SKM-1 treated with dmso at 0.1 percent for 144 hours (cell line): Measurements from ENCODE around the gene NINJ2.
A peak's percentile ranks its signal among the peaks of the same experiment; 100 is the strongest.
"Not testable (repeated sequence)": the region's sequence is repeated elsewhere in the genome, so short reads cannot be mapped to it uniquely, and the experiment has no call there.

Source experiments
- DNase-seq: peaks from one replicate; lab custom pipeline; 2025; ENCODE audit not compliant: unreplicated experiment; lab: John Stamatoyannopoulos, UW

The NINJ2 gene

GRCh38 chr12:642633-643474, 20.4 kb downstream of the NINJ2 start:
- DNase-seq: peak; percentile 45

DNA sequence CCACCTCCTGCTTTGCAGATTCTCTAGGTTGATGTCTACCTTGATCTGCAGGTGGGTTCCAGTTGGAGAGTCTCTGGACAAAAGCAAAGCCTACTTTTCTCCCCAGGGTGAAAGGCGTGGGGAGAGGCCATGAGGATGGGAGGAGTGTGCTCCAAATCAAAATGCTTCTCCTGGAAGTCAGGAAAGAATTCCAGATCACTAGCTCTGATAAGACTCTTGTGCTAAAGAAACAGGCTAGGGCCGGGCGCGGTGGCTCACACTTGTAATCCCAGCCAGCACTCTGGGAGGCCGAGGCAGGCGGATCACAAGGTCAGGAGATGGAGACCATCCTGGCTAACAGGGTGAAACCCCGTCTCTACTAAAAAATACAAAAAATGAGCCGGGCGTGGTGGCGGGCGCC, 21.9 kb downstream of the NINJ2 start:
- not testable (repeated sequence) for DNase-seq

DNA sequence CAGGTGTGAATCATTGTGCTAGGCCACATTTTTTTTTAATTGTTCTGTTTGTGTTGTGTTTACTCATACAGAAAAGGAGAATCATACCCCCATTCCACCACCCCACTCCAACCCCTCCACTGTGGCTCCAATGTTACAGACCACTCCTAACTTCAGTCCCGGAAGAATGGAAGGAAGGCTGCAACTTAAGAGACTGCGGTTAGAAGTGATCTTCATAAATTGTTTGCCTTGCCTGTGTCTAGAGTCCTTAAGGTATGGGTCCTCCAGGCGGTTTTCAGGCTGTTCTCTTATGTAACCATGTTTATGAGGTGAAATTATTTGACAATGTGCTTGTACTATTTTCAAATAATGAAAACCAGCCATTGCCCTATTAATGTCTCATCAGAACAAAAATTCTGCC, 22.5 kb downstream of the NINJ2 start:
- DNase-seq: no peak

DNA sequence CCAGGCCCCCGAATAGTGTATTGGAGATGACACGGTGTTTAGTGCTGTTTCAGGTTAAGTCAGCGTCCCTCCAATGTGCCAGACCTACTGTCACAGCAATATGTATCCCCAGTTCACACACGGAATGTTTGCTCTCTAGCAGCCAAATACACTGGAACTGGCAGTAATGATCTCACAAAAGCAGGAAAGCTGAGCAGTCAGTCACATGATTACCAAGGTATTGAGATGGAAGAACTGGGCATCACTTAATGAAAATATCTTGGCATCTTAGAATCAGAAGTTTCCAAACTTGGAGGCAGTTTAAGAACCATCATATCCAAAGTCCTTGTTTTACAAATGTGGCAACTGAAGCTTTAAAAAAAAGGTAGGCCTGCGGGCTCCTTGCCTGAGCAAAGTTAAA, 23.3 kb downstream of the NINJ2 start:
- DNase-seq: no peak

GRCh38 chr12:639566-639965, 23.7 kb downstream of the NINJ2 start:
- DNase-seq: no peak

- peak; percentile 34 for DNase-seq
Observed at GRCh38 chr12:638953-639557, 24.2 kb downstream of the NINJ2 start.

GRCh38 chr12:636632-637031, 26.6 kb downstream of the NINJ2 start:
- DNase-seq: no peak

- no peak for DNase-seq
Observed at GRCh38 chr12:633731-634130, 29.5 kb downstream of the NINJ2 start.

DNA sequence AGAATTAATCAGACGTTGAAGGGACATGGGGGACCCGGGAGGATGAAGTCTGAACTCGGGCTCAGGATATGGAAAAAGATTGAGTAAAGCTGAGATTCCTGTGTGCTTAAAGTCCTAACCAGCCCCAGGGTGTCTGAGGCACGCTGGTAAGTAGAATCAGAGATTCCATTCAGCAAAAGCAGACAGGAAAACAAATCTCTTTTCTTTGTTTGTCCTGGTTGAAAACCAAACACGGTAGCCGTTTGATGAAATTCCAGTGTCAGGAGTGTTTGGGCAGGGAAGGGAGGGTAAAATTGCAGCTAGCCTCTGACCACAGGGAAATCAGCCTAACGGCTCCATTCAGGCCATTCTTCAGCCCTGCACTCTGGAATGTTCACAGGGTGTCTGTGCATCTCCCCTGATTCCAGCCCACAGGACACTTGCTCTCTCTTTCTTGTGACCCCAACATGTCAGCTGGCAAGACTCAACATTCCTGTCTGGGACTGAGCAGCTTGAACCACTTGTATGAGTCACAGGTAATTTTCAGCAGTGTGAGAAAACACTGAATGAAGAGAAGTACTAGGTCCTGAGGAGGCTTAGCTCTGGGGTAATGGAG, 31.0 kb downstream of the NINJ2 start:
- DNase-seq: no peak

DNA sequence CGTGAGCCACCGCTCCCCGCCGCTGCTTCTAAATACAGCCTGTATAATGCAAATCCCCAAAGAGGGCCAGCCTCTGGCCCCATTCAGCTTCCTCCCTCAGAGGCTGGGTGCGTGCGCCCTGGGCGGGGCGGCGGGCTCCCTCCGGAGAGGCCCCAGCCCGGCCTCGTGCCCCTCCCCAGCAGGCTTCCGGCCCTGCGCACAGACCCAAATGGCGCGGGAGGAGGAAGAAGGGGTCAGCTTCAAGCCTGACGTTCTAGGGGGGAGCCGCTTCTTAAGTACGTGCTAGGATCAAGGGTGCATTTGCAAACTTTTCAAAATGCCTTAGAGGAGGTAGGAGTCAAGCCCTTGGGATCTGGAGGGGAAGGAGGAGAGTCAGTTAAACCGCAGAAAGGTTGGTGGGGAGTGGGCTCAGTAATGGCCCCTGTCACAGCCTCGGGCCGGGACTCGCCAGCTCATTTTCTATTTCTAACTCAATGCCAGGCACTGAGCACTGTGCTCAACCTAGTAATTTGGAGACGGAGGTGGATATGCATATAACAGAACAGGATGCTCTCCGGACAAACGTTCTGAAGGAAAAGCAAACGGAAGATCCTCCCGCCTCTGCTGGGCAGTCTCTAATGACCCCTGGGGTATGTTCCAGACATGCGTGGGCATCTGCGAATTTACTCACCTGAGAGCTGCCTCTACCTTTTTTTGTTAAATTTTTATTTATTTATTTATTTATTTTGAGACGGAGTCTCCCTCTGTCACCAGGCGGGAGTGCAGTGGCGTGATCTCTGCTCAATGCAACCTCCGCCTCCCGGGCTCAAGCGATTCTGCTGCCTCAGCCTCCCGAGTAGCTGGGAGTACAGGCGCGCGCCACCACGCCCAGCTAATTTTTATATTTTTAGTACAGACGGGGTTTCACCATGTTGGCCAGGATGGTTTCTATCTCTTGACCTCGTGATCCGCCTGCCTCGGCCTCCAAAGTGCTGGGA, 32.3 kb downstream of the NINJ2 start:
- DNase-seq: peak; percentile 33

GRCh38 chr12:628742-629078, 34.5 kb downstream of the NINJ2 start:
- not testable (repeated sequence) for DNase-seq

GRCh38 chr12:627863-628741, 35.1 kb downstream of the NINJ2 start:
- DNase-seq: no peak

GRCh38 chr12:627285-627684, 36.0 kb downstream of the NINJ2 start:
- DNase-seq: no peak

GRCh38 chr12:625998-626397, 37.2 kb downstream of the NINJ2 start:
- DNase-seq: no peak

GRCh38 chr12:623865-624372, 39.3 kb downstream of the NINJ2 start:
- no peak for DNase-seq

DNA sequence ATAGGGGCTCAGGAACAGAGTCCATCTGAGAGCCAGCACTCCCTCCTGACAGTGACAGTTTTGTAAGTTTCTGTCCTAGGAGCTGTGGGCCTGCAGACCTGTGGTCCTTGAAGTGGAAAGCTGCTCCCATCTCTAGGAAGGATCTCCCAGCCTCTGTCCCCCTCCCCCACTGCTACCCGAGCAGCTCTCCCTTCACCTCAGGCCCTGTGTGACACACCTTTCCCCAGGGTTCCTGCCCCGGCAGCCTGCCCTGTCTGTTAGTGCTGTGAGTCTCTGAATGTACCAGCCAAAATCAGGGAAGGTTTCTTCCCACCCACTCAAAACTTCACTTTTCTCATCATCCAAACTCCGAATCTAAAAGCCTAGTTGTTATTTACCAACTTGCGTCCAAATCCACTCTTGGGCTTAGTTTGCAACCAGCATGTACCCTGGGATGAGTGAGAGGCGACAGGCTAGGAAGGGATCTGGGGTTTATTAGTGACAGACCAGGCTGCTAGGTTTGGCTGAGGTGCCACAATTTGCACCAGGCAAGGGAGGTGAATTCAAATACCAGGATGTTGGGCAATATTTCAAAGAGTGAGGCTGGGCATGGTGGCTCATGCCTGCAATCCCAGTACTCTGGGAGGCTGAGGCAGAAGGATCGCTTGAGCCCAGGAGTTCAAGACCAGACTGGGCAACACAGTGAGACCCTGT, 39.9 kb downstream of the NINJ2 start:
- DNase-seq: no peak

DNA sequence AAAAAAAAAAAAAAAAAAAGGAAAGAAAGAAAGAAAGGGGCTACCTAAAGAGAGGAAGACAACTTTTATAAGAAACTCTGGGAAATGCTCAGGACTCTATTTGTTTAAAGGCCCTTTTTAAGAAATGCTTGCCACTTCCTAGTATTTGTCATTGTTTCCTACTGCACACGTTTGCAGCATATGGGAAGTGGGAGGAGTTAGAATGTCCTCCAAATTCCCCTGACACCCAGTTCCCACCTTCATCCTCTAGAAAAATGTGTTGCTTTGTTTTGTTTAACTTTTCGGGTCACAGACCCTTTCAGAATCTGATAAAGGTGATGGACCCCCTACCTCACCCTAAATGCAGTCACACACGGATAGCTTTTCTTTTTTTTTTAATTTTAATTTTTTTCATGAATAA, 40.8 kb downstream of the NINJ2 start:
- peak; percentile 34 for DNase-seq

DNA sequence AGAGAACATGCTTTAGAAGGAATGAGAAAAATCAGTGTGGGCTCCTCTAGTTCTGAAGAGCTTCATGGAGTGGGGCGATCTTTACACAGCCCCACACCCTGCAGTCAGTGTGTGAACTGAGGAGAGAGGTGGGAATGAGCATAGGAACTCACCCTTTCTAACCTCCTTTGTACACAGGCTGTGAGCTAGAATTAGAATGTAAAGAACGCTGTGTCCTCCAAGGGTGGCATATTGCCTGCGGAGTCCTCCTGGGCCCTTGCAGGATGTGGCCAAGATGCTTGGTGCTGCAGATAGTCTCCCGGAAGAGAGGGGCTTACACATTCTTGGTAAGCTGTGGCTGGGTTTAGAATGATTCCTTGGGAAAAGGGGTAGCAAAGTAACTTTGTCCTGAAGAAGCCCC, 43.9 kb downstream of the NINJ2 start:
- no peak for DNase-seq

GRCh38 chr12:618605-619004, 44.6 kb downstream of the NINJ2 start:
- no peak for DNase-seq
